Cortex of kidney (tissue), 1 donor: ENCODE results near the gene ZNF384.

Experiments
- DNase-seq: peaks from one replicate; lab custom pipeline; 2025; lab: John Stamatoyannopoulos, UW

The ZNF384 gene

DNA sequence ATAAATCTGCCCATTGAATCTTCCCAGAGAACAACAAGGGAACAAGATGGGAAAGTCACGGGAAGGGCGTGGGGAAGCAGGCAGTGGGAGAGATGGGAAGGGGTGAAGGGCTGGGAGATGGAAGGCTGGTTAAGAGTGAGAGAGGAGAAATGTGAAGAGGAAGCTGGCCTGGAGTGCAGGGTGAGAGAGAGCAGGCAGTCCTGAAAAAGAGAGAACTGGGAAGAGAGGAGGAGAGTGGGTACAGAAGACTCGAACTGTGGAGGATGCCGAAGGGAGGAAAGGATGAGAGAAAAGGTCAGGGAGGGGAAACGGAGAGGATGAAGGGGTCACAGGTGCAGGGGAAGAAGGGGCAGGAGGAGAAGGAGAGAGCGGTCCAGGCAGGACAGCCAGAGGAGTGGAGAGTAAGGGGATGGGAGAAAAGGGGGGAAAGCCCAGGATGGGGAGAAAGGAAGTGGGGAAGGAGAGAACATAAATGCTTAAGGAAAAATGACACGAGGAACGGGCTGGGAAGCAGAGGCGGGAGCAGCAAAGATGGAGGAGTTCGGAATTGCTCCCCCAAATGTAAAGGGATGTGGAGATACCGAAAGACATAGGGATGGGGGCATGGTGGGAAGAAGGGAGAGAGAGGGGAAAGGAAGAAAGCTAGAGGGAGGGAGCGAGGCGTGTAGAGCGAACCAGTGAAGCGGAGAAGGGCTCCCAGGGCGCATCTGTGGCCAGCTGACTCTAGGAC is 10.2 kb upstream of the ZNF384 start:
- DNase-seq, result no peak

DNA sequence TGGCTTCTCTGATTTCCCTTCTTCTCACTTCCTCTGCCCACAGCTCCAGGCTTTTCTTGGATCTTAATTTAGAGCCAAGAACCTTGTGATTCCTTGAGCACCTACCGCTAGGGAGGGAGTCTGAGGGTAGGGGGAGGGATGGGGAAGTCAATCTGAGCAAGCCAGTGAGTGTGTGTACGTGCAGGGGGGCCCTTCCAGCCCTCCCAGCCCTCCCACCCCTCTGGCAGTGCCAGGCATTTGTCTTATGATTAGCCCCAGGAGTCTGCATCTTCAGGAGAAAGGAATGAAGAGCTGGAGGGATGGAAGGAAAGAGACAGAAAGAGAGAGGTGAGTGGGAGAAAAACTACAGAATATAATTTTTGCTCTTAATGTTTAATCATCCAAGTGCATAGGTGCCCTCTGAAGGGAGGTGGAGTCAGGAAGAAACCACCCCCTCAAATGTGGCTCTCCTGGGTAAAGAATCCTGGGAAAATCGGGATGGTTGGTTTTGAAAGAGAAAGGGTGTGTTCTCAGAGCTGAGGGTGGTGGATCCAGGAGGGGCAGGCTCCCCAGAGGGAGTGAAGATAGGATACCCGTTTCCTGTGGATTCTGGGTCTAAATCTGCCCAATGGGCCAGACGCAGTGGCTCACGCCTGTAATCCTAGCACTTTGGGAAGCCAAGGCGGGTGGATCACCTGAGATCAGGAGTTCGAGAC is 9.3 kb upstream of the ZNF384 start:
- no peak for DNase-seq

DNA sequence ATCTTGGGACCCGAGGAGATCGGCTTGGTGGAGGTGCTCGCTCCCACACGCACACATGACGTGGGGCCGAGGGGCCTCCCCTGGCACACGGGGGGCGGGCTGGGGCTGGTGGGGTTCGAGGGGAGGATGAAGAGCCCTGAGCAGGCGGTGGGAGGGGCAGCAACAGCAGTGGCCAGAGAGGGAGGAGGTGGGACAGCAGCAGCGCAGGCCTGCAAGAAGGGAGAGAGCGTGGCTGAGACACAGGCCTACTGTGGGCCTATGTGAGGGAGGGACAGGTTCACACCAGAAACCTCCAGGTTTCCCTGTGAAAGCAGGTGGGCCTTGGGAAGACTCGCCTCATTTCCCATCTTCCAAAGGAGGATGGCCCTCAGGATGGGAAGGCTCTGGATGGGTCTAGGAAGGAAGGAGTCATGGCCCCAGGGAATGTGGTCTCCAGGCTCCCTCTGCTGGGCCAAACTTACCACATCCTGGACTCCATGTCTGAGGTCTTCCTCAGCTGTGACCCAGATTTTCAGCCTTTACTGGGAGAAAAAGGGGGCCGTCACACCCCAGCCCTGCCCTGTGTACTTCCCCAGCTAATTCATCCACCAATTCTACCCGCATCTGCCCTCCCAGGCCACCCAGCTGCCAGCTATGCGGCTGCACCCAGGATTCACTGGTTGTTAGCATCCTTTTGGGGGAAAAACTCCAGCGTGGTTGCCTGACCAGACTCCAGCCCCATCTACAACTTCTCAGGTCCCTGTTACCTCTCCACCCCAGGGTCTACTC is 8.6 kb upstream of the ZNF384 start:
- DNase-seq, result no peak

DNA sequence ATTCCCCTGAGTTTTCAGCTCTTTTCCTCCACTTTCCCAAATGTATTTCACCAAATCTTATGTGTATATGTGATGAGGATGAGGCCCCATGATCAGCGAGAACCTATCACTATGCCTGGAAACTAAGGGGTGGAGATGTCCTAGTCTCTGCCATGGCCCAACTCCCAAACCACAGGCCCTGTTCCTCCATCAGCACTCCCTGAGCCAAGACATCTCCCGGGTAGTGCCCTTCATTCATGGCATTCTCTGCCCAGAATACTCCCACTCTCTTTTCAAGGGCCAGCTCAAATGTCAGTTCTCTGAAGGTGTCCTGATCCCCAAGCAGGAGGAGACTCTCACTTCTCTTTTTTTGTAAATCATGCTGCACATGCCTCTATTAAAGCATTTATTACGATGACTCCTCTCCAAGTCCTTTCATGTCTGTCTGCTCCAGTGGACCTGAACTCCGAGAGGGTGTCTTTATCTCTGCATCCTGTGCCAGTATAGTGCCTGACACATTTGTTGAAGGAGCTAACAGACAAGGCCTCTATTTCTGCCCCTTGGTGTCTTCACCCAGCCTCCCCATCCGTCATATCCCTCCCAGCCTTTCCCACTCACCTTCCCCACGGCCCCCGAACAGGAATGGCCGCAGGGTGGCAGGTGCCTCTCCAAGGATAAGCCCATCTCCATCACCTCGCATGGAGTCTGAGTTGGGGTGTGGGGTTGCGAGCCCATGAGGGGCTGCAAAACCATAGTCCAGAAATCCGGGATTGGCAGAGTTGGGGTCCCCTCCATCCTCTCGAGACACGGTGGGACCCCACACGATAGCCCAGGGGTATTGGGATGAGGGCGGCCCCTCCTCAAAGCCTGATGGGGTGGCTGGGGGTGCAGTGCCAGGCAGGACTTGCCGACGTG is 7.8 kb upstream of the ZNF384 start:
- no peak for DNase-seq

DNA sequence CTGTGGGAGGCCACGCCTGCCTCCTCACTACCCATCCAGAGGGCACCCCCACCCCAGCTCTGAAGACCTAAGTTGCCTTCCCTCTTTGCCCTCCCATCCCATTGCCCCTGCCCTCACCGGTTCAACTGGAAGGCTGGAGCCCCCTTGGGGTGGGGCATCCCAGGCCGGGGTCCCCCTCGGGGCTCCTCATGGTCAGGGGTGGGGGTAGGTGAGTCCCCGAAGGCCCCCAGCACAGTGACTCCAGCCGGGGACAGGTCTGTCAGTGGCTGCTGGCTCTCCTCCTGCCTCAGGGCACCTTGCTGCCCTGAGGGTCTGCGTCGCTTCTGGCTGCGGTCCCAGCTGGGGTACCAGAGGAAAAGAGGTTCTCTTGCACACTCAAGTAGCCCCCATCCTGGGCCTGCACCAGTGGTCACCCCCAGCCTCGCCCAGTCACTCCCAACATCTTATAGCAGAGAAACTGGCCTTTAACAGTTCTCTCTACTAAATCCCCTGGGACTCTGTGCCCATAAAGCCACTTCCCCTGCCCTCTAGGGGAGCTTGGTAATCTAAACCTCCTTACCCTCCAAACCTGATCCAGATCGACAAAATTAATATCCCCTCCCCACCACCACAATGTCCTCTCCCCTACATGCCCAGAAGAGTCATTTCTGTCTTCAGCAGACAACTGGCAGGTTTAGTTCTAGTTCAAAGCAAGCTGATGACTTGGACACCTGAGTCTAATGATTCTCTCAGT is 6.3 kb upstream of the ZNF384 start:
- DNase-seq, result no peak

DNA sequence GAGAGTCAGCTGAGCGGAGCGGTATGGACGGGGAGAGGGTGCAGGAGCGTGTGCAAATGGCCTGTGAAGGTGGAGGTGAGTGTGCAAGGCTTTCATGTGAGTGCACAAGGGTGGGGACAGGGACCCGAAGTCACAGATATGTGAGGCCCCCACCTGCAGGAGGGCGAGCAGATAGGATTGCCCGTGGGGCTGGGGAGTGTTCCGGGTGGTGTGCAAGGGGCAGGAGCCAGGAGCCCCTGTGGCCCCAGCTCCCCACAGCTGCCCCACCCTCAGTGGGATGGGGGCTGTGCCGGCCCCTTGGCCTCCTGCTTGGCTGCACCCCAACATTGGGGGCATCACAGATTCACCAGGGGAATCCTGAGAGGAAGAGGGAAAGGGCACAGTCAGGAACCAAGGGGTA is 5.5 kb upstream of the ZNF384 start:
- no peak for DNase-seq

DNA sequence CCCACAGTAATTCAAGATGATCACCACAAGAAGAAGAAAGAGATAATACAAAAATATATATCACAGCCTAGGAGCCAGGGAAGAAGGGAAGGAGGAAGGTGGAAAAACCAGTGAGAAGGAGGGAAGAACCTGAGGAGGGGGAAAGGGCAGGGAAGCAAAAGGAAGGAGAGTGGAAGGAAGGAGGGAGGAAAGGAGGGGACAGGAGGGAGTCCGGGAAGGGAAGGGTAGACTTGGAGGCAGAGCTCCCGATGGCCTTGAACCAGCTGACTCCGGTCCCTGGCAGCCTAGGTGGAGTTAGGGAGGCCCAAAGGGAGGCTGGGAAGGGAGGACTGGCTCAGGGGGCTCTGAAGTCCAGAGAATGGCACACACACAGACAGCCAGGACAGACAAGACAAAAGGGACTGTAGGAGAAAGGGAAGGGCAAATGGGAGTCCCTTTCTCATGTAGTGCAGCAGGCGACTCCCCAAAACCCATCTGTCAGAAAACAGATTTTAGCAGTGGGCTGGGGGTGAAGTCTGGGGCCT is 4.7 kb upstream of the ZNF384 start:
- no peak for DNase-seq

DNA sequence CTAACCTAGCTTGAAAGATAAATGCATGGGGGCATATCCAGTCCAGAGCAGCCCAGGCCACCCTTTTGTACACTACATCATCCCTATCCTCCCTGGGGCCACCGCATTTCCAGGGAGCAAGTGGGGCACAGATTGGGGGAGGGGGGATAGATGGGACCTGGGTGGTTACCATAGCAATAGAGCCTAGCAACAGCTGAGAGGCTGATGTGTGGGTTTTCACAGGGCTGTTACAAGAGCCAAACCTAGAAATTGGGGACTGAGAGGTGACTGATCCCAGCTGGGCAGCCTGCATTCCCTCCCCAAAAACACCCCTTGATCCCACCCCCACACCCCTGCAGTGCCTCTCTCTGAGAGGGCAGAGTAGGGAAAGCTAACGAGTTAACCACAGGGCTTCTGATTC is 3.7 kb upstream of the ZNF384 start:
- no peak for DNase-seq

DNA sequence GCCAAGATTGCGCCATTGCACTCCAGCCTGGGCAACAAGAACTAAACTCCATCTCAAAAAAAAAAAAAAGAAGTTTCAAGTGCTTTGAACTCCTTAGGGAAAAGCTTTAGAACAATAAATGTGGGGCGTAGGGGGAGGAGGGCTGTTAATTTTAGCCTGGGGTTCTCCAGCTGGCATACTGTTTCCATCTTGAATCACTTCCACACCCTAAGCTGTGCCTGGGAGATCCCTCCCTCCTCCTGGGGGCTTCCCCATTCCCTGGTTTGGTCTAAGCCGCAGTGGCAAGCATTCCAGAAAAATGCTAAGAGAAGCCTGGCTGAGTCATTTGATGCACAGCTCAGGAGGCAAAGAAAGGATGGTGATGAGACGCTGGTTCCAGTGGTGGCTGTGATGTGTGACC is 2.3 kb upstream of the ZNF384 start:
- no peak for DNase-seq

DNA sequence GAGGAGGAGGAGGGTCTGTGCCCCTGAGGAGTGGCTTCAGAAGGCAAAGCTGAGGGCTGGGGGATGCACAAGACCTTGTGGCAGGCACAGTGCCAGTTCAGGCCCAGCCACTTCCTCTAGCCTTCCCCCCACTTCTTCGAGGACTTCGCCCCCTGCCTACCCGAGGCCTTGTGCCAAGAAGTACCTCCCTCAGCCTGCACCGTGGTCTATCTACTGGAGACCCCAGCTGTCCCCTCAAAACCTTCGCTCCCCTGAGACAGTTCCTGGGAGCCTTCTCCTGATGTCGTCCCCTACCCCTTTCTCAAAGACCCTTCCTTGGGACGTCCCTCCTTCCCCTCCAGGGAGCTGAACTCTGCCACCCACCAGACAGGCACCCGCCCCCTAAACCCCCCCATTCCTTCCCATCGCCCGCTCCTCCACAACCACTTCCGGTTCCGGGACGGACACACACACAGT is 604 bp downstream of the ZNF384 start:
- DNase-seq, result no peak

DNA sequence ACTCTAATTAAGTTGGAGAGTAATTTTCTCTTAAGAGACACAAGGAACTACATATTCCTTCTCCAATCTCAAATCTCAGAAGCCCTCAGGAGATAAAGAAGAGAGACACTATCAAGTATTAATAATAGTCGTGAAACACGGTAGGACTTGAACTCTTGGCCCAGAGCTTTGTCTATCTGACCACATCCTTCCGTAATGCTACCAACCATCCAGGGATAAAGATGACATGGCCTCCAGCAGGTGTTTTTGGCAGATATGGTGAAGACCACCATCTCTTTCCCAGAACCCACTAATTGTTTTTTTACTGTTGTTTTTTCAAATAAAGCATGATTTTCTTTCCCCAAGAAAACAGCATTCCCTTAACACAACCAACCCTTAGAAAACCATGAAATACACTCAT is 3.4 kb downstream of the ZNF384 start:
- no peak for DNase-seq

DNA sequence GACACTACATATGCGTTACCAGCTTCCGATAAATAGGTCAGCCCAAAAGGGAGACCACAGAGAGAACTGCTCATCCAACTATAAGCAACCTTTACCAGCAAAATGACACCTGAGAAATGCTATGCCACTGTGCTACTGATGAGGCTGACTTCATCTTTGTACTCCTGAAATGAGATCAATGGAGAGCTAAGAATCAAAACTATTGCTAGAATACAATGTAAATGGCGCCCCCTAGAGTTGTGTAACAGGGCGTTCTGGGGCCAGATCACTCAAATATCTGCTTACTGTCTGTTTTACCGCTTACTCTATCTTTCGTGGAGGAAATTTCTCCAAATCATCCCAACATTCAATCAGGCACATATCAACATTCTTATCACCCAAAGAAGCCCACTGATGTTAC is 4.6 kb downstream of the ZNF384 start:
- DNase-seq, result no peak

DNA sequence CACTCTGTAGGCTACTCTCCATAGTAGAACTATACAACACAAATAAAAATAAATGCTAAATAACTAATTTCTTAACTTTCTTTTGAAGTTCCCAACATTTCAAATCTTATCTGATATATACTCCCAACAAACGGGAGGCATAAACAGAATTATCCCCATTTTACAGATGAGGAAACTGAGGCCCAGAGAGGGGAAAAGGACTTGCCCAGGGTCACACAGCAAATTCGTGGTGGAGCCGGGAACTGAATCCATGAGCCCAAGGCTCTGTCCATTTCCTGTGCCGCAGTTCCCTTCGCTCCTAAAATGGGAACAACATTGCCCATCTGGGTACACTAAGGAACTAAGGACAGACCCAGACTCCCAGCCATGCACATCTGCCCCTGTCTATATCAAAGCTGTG is 12.2 kb downstream of the ZNF384 start:
- DNase-seq, result no peak

DNA sequence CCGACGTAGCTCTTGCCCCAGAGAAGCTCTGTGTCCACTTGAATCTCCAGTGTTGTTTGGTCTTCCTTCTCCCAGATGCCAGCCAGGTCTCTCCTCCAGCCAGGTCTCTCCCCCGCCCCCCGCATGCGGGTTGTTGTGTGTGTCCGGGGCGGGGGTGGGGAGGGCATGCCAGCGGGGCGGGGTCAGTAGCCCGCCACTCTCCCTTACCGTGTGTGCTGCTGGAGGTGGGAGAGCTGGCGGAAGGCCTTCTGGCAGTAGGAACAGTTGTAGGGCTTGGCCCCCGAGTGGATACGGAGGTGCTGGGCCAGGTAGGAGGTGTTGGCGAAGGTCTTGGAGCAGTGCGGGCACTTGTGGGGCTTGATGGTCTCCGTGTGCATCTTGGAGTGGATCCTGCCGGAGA is 17.0 kb downstream of the ZNF384 start:
- DNase-seq, result no peak

DNA sequence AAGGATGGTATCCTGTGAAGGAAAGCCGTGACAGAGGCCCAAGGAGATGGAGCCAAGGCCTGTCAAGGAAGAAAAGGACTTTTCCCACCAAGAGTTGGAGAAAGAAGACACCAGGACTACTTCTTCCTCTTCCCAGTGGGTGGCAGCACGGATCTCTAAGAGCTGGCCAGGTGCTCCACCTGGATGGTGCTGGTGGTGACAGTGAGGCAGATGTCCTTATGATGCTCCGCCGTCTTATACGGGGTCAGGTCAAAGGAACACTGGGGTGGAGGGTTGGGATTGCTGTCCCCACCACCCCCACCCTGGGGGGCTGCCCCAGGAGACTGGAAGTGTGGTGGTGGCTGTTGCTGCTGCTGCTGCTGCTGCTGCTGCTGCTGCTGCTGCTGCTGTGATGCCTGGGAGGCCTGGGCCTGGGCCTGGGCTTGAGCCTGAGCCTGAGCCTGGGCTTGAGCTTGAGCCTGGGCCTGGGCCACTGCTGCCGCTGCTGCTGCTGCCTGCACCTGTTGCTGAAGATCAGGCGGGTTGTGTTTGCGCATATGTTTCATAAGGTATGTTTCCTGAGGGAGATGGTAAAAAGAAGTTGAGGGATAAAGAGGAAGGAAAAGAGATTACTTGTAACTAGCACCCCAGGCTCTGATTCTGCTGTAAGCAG is 21.5 kb downstream of the ZNF384 start:
- DNase-seq, result no peak

DNA sequence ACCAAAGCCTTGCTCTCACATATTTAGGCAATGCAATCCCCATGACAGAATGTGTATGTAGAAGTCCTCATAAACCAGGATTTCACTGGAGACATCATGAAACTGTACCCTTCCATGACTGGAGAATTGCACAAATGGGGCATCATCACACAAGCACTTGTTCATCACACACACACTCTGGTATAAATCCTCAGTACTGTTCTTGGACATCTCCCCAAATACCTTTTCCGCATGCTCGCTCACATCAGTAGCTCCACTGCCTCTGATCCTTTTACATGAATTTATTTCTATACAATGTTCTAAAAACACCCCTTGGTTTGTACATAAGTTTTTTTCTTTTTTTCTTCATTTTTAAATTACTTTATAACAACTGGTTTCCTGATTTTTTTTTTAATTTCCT is 23.0 kb downstream of the ZNF384 start:
- no peak for DNase-seq

DNA sequence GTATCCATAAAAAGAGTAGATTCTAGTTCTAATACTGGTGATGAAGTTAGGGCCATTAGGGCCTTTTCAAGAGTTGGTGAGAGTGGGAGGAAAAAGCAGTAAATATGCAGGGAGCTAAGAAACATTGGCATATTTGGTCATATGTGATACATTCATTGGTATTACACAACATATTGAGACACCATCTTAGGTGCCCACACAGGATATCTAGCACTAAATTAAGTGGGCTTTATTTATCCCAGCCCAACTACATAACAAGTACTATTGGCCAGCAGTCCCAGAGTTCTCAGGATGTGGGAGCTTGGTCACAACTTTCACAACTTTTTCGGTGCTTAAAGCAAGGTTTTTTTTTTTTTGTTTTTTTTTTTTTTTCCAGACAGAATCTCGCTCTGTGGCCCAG is 24.3 kb downstream of the ZNF384 start:
- DNase-seq, result no peak

DNA sequence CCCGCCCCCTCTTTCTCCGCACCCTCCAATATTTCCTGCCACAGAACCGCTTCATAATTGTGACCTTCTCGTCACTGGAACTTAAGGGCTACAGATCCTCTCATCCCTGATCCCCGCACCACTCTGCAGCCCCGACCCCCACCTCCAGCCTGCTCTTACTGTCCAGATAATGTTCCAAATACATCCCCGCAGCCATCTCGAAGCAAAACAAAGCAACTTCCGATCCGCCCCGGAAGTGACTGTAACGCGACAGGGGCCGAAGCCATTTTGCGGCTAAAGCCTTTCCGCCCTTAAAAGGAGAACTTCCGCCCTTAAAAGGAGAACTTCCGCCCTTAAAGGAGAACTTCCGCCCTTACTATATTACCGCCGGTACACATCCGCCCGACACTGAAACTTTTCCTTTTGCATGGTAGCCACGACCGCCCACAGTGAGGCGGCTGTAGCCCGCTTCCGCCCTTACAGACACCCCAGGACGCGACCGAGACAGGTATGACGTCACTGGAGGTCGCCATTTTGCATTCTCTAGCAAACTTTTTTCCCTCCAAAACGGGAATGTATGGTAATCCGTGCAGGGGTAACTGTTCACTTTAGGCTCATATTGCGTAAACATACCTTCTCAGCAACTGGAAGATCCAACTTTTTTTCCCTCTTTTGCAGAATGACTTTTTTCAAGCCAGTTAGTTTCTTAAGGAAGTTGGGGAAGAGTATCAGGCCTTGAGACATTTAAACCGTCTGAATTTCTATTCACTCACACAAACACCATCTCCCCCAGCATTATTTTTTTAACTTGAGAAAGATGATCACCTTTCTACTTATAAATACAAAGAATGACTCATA is 26.1 kb downstream of the ZNF384 start, which contains the start of gene ING4:
ING4 (minus strand) TSS at position 214 of the 837 bp plus-strand sequence; CDS start at position 196, 18 bp downstream.
- no peak for DNase-seq

DNA sequence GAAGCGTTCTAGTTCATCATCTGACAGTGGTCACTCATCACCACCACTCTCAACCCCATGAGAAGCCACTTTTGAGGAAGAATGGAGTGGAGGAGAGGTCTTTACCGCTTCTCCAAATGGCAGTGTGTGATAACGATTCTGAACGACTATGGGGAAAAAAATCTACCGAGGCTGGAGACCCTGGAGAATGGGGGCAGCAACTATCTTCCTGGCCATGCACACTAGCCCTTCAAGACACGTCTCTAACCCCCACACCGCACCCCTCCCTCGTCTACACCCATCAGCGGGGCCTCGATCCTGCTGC is 26.6 kb downstream of the ZNF384 start:
- no peak for DNase-seq

DNA sequence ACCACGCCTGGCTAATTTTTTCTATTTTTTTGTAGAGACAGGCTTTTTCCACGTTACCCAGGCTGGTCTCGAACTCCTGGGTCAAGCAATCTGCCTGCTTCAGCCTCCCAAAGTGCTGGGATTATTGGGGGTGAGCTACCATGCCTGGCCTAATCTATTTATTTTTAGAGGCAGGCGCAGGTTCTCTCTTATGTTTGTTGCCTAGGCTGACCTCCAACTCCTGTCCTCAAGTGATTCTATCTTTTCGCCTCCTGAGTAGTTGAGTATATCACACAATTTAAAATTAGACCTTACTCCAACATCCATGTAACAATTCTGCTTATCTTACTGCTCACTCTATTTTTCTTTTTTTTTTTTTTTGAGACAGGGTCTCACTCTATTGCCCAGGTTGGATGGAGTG is 35.2 kb downstream of the ZNF384 start:
- no peak for DNase-seq
